ENCODE measurements around the gene S100A1.

GRCh38 chr1:153643816-153644215 lies 15.6 kb downstream of the S100A1 start:
- TF ChIP-seq CTCF (IDR thresholded peaks at IDR 0.05): no peak
- TF ChIP-seq POLR2A (IDR thresholded peaks at IDR 0.05): no peak

Data from thyroid gland (tissue), 4 donors.